VCaP (cell line): ENCODE results near the gene SYNRG.
A peak's percentile ranks its signal among the peaks of the same experiment; 100 is the strongest.

Experiments
- H3K27ac ChIP-seq: fragments of 450-650 bp; 2 replicates; pipeline ENCODE4 v1.5.1; 2017
- TF ChIP-seq, protein P1 (sequence below): fragments of 450-650 bp; conservative IDR thresholded peaks from 2 replicates; pipeline ENCODE4 v1.5.1; 2017; ENCODE audit warnings: mild to moderate bottlenecking, moderate library complexity

The SYNRG gene

DNA sequence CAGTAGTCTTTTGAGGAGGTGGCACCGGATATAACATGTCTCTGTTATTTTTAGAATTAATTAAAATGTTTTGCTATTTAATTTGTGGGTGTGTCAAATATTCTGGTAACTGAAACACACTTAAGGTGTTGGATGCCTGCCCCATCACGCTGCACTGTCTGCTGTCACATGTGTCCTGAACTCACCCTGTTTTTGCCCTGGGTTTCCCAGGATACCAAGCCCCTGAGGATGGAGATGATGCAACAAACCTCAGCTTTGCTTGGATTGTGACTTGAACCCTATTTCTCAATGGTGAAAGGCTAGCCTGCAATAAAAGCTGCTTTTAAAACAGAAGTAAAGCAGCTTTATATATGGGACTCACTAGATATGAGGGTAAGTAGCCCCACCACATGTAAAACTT lies 131.0 kb downstream of the SYNRG start:
- TF ChIP-seq, protein P1, sequence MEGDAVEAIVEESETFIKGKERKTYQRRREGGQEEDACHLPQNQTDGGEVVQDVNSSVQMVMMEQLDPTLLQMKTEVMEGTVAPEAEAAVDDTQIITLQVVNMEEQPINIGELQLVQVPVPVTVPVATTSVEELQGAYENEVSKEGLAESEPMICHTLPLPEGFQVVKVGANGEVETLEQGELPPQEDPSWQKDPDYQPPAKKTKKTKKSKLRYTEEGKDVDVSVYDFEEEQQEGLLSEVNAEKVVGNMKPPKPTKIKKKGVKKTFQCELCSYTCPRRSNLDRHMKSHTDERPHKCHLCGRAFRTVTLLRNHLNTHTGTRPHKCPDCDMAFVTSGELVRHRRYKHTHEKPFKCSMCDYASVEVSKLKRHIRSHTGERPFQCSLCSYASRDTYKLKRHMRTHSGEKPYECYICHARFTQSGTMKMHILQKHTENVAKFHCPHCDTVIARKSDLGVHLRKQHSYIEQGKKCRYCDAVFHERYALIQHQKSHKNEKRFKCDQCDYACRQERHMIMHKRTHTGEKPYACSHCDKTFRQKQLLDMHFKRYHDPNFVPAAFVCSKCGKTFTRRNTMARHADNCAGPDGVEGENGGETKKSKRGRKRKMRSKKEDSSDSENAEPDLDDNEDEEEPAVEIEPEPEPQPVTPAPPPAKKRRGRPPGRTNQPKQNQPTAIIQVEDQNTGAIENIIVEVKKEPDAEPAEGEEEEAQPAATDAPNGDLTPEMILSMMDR, result no peak
- H3K27ac ChIP-seq, result no peak overlapping the region

DNA sequence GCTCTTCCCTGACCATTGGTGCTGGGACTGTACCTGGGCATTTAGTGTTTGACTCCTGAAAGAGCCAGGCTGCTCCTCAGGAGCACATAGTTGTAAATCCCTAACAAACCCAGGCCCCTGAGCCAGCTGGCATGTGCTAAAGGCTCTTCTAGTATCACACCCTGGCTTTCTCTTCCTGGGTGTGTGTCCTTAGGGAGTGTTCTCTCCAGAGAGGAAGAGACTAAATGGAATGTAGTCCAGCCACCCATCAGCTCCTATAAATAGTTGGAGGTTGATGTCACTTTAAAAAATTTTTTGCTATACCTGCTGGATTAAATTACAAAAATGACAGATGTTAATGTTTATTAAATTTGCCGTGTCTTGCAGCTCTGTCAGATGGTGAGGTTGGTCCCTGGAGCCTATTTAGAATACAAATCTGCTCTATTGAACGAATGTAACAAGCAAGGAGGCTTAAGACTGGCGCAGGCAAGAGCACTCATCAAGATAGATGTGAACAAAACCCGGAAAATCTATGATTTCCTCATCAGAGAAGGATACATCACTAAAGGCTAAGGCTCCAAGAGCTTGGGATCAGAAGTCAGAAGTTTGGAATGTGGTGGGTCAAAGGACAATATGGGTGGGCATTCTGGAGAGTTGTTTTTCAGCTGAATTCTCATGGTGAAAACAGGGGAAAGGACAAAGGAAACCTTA lies 132.6 kb downstream of the SYNRG start:
- H3K27ac ChIP-seq, result peak overlapping the region; percentile 25; the same call in 1 of the 2 replicates
- TF ChIP-seq, protein P1, result no peak

DNA sequence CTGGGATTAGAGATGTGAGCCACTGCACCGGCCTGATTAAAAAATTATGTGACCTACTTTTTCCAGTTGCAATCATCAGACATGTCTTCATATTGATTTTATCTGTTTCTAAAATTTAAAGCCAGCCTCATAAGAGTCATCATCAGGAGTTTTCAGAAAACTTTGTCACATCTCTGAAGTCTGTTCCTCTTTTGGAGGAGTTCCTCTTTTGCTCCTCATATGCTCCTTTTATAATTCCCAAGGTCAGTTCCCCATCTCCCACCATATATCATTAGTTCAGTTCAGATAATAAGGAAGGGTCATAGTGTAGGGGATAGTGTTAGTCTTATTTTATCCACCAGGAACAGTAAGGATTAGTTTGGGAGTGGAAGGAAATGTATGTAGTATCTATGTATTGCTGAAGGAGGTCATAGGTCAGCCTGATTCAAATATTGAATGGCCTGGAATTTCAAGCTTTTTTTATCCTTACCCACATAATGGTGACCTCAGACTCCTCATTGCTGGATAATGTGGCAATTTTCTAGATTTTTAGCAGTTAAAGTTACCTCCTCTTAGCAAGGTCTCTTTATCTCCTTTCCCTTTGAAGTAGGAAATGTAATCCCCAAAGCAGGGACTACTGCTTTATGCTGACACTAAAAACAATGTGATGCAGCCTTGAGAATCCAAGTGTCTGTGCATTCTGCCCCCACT lies 133.3 kb downstream of the SYNRG start:
- peak overlapping the region; percentile 25; the same call in 1 of the 2 replicates for H3K27ac ChIP-seq
- TF ChIP-seq, protein P1, result no peak

DNA sequence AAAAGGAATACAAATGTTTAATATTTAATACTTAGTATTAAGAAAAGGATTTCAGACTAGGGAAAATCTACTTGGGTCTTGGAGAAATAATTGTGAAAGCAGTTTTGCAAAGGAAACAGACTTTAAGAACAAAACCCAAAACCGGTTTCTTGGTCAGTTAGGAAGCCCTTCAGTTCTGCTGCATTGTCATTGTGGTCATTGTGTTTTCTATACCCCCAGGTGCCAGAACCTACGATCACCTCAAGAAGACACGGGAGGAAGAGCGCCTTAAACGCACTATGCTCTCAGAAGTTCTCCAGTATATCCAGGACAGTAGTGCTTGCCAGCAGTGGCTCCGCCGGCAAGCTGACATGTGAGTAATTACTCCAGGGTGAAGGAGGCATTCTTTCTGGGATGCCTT lies 139.0 kb downstream of the SYNRG start:
- no peak overlapping the region for H3K27ac ChIP-seq

DNA sequence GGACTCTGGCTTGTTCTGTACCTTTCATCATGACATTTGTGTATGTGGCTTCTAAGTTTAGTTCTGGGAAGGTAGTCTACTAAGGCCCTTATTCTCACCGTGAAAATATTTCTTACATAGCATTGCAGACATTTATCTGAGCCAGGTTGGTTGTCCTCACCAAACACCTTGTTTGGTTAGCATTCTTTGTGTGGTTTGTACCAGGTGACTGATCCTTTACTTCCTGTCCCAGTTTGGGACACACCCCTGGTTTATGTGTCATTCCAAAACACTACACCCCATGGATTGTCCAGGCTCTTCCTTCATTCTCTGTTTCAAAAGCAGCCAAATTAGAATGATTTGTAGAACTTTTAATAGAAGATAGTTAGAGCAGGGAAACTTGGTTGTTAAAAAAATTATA lies 142.7 kb downstream of the SYNRG start:
- H3K27ac ChIP-seq, result no peak overlapping the region
- TF ChIP-seq, protein P1, result no peak

More for the DNA sequence above, 139.0 kb downstream of the SYNRG start:
- TF ChIP-seq, protein P1, result no peak

DNA sequence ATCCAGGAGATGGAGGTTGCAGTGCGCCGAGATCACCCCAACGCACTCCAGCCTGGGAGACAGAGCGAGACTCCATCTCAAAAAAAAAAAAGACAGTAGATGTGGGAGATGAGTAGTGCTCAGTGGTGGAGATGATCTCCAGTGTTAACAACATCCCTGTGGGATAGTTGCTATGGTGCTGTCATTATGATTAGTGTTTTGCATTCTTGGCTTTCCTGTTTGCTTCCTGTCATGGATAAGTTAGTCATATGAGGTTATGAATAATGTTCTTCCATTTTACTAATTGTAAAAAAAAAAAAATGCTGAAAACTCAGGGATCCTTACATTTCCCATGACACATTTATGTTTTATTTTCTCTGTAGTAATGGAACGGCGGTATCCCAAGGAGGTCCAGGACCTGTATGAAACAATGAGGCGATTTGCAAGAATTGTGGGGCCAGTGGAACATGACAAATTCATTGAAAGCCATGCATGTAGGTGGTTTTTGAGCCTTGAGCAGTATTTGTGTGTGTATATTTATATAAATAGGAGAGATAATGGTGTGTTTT lies 144.1 kb downstream of the SYNRG start:
- TF ChIP-seq, protein P1, result no peak
- no peak overlapping the region for H3K27ac ChIP-seq
